Measurements from ENCODE around the gene TUT7.

TUT7 gene

GRCh38 chr9:86341007-86341491 lies 13.2 kb downstream of the TUT7 start:
- H3K4me3 ChIP-seq (ENCODE audit: low read length), result no peak overlapping the region
- H3F3A ChIP-seq (ENCODE audit: control insufficient read depth, insufficient read depth), result peaks cover 12% of the 10 kb centered on the region
- peaks cover 63% of the 10 kb centered on the region for H3K4me1 ChIP-seq (ENCODE audit: control insufficient read depth, low read length)
- H3K27ac ChIP-seq (ENCODE audit: low read depth, low read length), result no peak overlapping the region
- H3K9me2 ChIP-seq (replicated peaks; ENCODE audit: control insufficient read depth, low read length), result no peaks in the 10 kb centered on the region
- no peaks in the 10 kb centered on the region for H3K9me3 ChIP-seq (ENCODE audit: control insufficient read depth, insufficient read depth, low read length)
- 0 out of 2 replicates have a peak overlapping the region, but pooled peaks have one; percentile 3 for H3K4me2 ChIP-seq (ENCODE audit: low read length)
- H3K36me3 ChIP-seq (ENCODE audit: control insufficient read depth, low read length), result peaks cover 92% of the 10 kb centered on the region
- no peak for TF ChIP-seq CTCF (IDR thresholded peaks at IDR 0.05; ENCODE audit: low read depth, low read length, poor library complexity, severe bottlenecking)
- no peak for TF ChIP-seq EZH2phosphoT487 (IDR thresholded peaks at IDR 0.05; ENCODE audit: borderline replicate concordance, low read length)
- no peaks in the 10 kb centered on the region for H4K20me1 ChIP-seq (ENCODE audit: control insufficient read depth, insufficient read depth, low read depth, low read length)
- peaks cover 15% of the 10 kb centered on the region for H3K79me2 ChIP-seq (ENCODE audit: control insufficient read depth, low read length)
- no peaks in the 10 kb centered on the region for H3K27me3 ChIP-seq (ENCODE audit: control insufficient read depth, low read length)

GRCh38 chr9:86340356-86341006 lies 13.7 kb downstream of the TUT7 start:
- H3K27me3 ChIP-seq (ENCODE audit: control insufficient read depth, low read length), result no peaks in the 10 kb centered on the region

GRCh38 chr9:86337469-86338108 lies 16.6 kb downstream of the TUT7 start:
- Histone ChIP-seq H3F3A (ENCODE audit: control insufficient read depth, insufficient read depth) (peaks cover 12% of the 10 kb centered on the region), H3K4me2 (ENCODE audit: low read length) (peak overlapping the region; percentile 76), H3K27me3 (ENCODE audit: control insufficient read depth, low read length) (no peaks in the 10 kb centered on the region), H3K9me3 (ENCODE audit: control insufficient read depth, insufficient read depth, low read length) (no peaks in the 10 kb centered on the region), H4K20me1 (ENCODE audit: control insufficient read depth, insufficient read depth, low read depth, low read length) (no peaks in the 10 kb centered on the region), H3K27ac (ENCODE audit: low read depth, low read length) (peak overlapping the region; percentile 83), H3K9me2 (replicated peaks; ENCODE audit: control insufficient read depth, low read length) (no peaks in the 10 kb centered on the region), H3K79me2 (ENCODE audit: control insufficient read depth, low read length) (0 out of 2 replicates have a peak, but pooled peaks cover 2% of the 10 kb centered on the region), H3K36me3 (ENCODE audit: control insufficient read depth, low read length) (peaks cover 96% of the 10 kb centered on the region), H3K4me1 (ENCODE audit: control insufficient read depth, low read length) (peaks cover 57% of the 10 kb centered on the region), H3K4me3 (ENCODE audit: low read length) (peak overlapping the region; percentile 58)
- no peak for TF ChIP-seq EZH2phosphoT487 (IDR thresholded peaks at IDR 0.05; ENCODE audit: borderline replicate concordance, low read length)

More at GRCh38 chr9:86340356-86341006, 13.7 kb downstream of the TUT7 start:
- H3K9me2 ChIP-seq (replicated peaks; ENCODE audit: control insufficient read depth, low read length), result no peaks in the 10 kb centered on the region
- TF ChIP-seq EZH2phosphoT487 (IDR thresholded peaks at IDR 0.05; ENCODE audit: borderline replicate concordance, low read length) (no peak), CTCF (IDR thresholded peaks at IDR 0.05; ENCODE audit: low read depth, low read length, poor library complexity, severe bottlenecking) (no peak)
- no peaks in the 10 kb centered on the region for H3K9me3 ChIP-seq (ENCODE audit: control insufficient read depth, insufficient read depth, low read length)
- no peaks in the 10 kb centered on the region for H4K20me1 ChIP-seq (ENCODE audit: control insufficient read depth, insufficient read depth, low read depth, low read length)
- H3K4me1 ChIP-seq (ENCODE audit: control insufficient read depth, low read length), result peaks cover 57% of the 10 kb centered on the region
- H3F3A ChIP-seq (ENCODE audit: control insufficient read depth, insufficient read depth), result peaks cover 12% of the 10 kb centered on the region
- H3K4me2 ChIP-seq (ENCODE audit: low read length), result peak overlapping the region; percentile 17; the same call in 1 of the 2 replicates
- peaks cover 10% of the 10 kb centered on the region for H3K79me2 ChIP-seq (ENCODE audit: control insufficient read depth, low read length)
- H3K27ac ChIP-seq (ENCODE audit: low read depth, low read length), result no peak overlapping the region
- H3K4me3 ChIP-seq (ENCODE audit: low read length), result no peak overlapping the region
- H3K36me3 ChIP-seq (ENCODE audit: control insufficient read depth, low read length), result peaks cover 92% of the 10 kb centered on the region

GRCh38 chr9:86336058-86336457 lies 18.2 kb downstream of the TUT7 start:
- H3K4me1 ChIP-seq (ENCODE audit: control insufficient read depth, low read length), result peaks cover 44% of the 10 kb centered on the region
- no peaks in the 10 kb centered on the region for H3K9me3 ChIP-seq (ENCODE audit: control insufficient read depth, insufficient read depth, low read length)
- H3F3A ChIP-seq (ENCODE audit: control insufficient read depth, insufficient read depth), result peaks cover 12% of the 10 kb centered on the region
- H4K20me1 ChIP-seq (ENCODE audit: control insufficient read depth, insufficient read depth, low read depth, low read length), result no peaks in the 10 kb centered on the region
- no peaks in the 10 kb centered on the region for H3K27me3 ChIP-seq (ENCODE audit: control insufficient read depth, low read length)
- no peak overlapping the region for H3K27ac ChIP-seq (ENCODE audit: low read depth, low read length)
- no peak for TF ChIP-seq EZH2phosphoT487 (IDR thresholded peaks at IDR 0.05; ENCODE audit: borderline replicate concordance, low read length)
- no peak for TF ChIP-seq CTCF (IDR thresholded peaks at IDR 0.05; ENCODE audit: low read depth, low read length, poor library complexity, severe bottlenecking)
- no peak overlapping the region for H3K4me3 ChIP-seq (ENCODE audit: low read length)
- no peaks in the 10 kb centered on the region for H3K9me2 ChIP-seq (replicated peaks; ENCODE audit: control insufficient read depth, low read length)
- peaks cover 95% of the 10 kb centered on the region for H3K36me3 ChIP-seq (ENCODE audit: control insufficient read depth, low read length)
- no peak overlapping the region for H3K4me2 ChIP-seq (ENCODE audit: low read length)
- 0 out of 2 replicates have a peak, but pooled peaks cover 2% of the 10 kb centered on the region for H3K79me2 ChIP-seq (ENCODE audit: control insufficient read depth, low read length)
